ENCODE data around the gene NPHP4. TPM values are rescaled to one million over a fixed set of nuclear protein-coding genes. Genes with fewer than 3 reads are reported as not detected.

The NPHP4 gene
- 16.1 TPM for total RNA-seq
- long read RNA-seq, partial matches to known transcripts: 17 of 35 reads
- long read RNA-seq, other reads (novel, unspliced or antisense): 18 of 35 reads

GRCh38 chr1:5992026-5992813, at the start of gene NPHP4:
NPHP4 (minus strand) TSS chr1:5992425; CDS start chr1:5986289, 6,136 bp downstream.
- no peaks in the 10 kb centered on the region for H3K36me3 ChIP-seq
- H3K4me1 ChIP-seq: peaks cover 28% of the 10 kb centered on the region
- peak within 1 kb of the TSS; percentile 94 for H3K27ac ChIP-seq
- DNase-seq (peak; percentile 100), ATAC-seq (peak; percentile 97 to 98)
- intact Hi-C loops (cut with DNase I): no loop called here
- no peak for TF ChIP-seq CTCF (IDR thresholded peaks at IDR 0.05)
- H3K27me3 ChIP-seq (ENCODE audit: low read depth): no peaks in the 10 kb centered on the region
- H3K4me3 ChIP-seq: peak within 1 kb of the TSS; percentile 91
- no peaks in the 10 kb centered on the region for H3K9me3 ChIP-seq

GRCh38 chr1:6041432-6042062, 49.3 kb upstream of the NPHP4 start:
- Histone ChIP-seq H3K27me3 (ENCODE audit: low read depth) (no peaks in the 10 kb centered on the region), H3K27ac (no peak overlapping the region), H3K4me1 (no peaks in the 10 kb centered on the region), H3K9me3 (no peaks in the 10 kb centered on the region), H3K36me3 (peaks cover 14% of the 10 kb centered on the region), H3K4me3 (no peak overlapping the region)
- peak; percentile 70 for DNase-seq
- peak; percentile 47 for TF ChIP-seq CTCF (IDR thresholded peaks at IDR 0.05)
- intact Hi-C loops (cut with DNase I): no loop called here
- ATAC-seq: peak in 1 of 2 donors; percentile 56

GRCh38 chr1:6040861-6041415, 48.7 kb upstream of the NPHP4 start:
- H3K27ac ChIP-seq: no peak overlapping the region
- peak; percentile 55 for DNase-seq
- peaks cover 14% of the 10 kb centered on the region for H3K36me3 ChIP-seq
- no peak for TF ChIP-seq CTCF (IDR thresholded peaks at IDR 0.05)
- peak in 1 of 2 donors; percentile 13 for ATAC-seq
- H3K4me3 ChIP-seq: no peak overlapping the region
- H3K9me3 ChIP-seq: no peaks in the 10 kb centered on the region
- no peaks in the 10 kb centered on the region for H3K4me1 ChIP-seq
- H3K27me3 ChIP-seq (ENCODE audit: low read depth): no peaks in the 10 kb centered on the region
- intact Hi-C loops (cut with DNase I): no loop called here

GRCh38 chr1:6040444-6040843, 48.2 kb upstream of the NPHP4 start:
- Histone ChIP-seq H3K4me3 (no peak overlapping the region), H3K9me3 (no peaks in the 10 kb centered on the region), H3K27me3 (ENCODE audit: low read depth) (no peaks in the 10 kb centered on the region), H3K4me1 (no peaks in the 10 kb centered on the region), H3K36me3 (peaks cover 14% of the 10 kb centered on the region), H3K27ac (no peak overlapping the region)
- DNase-seq: no peak
- intact Hi-C loops (cut with DNase I): no loop called here
- ATAC-seq: no peak
- no peak for TF ChIP-seq CTCF (IDR thresholded peaks at IDR 0.05)

- intact Hi-C loops (cut with DNase I): no loop called here
Observed at GRCh38 chr1:6039031-6039430, 46.8 kb upstream of the NPHP4 start.

More at GRCh38 chr1:6039031-6039430, 46.8 kb upstream of the NPHP4 start:
- Histone ChIP-seq H3K4me3 (no peak overlapping the region), H3K27me3 (ENCODE audit: low read depth) (no peaks in the 10 kb centered on the region), H3K27ac (no peak overlapping the region), H3K4me1 (no peaks in the 10 kb centered on the region), H3K9me3 (no peaks in the 10 kb centered on the region), H3K36me3 (peaks cover 14% of the 10 kb centered on the region)
- TF ChIP-seq CTCF (IDR thresholded peaks at IDR 0.05): no peak
- DNase-seq: no peak
- no peak for ATAC-seq
